NT2/D1 (cell line): ENCODE results near the gene ZFHX3.

Source experiments
- YY1 ChIP-seq: IDR thresholded peaks from 2 replicates; pipeline ENCODE4 v1.6.1; 2011; ENCODE audit not compliant: insufficient read length, insufficient read depth
- ZNF274 ChIP-seq: IDR thresholded peaks from 2 replicates; pipeline ENCODE4 v1.6.1; 2011; ENCODE audit warnings: mild to moderate bottlenecking, low read depth, low read length

- TF ChIP-seq YY1 (no peak), ZNF274 (no peak)
Measured at GRCh38 chr16:73059779-73060615, 12.1 kb upstream of the ZFHX3 start.
